ENCODE results near the gene ITK.

DNA sequence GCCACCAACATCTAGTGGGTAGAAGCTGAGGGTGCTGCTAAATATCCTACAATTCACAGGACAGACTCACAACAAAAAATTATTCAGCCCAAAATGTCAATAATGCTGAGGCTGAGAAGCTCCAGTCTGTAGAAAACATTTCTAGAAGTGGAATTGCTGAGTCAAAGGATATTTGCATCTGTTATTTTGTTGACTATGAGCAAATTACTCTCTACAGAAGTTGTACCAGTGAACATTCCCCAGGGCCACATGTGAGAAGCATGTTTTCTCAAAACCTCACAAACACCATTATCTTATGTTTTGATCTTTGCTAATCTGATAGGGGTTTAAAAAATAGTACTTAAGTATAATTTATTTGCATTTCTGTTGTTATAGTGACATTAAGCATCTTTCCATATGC lies 15.4 kb downstream of the ITK start:
- TF ChIP-seq EZH2 (IDR thresholded peaks at IDR 0.05) (no peak), POLR2AphosphoS5 (IDR thresholded peaks at IDR 0.05; ENCODE audit: borderline replicate concordance, low read depth, low read length) (no peak)
